ENCODE measurements around the gene MS4A15.
"Not testable (repeated sequence)": the region's sequence is repeated elsewhere in the genome, so short reads cannot be mapped to it uniquely, and the experiment has no call there.

The MS4A15 gene

DNA sequence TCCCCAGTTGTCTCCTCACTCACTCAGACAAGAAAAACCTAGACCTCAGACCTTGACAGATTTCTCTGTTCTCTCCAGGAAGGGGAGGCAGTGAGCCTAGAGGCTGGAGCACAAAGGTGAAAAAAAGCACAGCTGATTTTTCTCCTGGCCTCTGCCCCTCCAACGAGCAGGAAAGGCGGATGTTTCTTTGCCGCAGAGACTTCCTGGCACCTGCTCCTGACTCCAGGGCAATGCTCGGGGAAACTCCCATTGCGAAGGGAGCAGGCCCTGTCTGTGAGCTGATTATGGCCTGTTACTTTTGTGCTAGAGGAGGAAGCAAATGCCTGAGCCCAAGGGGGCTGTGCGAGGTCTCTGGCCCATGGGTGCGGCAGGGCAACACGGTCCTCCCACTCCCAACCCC lies 53.9 kb downstream of the MS4A15 start:
- no peak for DNase-seq

DNA sequence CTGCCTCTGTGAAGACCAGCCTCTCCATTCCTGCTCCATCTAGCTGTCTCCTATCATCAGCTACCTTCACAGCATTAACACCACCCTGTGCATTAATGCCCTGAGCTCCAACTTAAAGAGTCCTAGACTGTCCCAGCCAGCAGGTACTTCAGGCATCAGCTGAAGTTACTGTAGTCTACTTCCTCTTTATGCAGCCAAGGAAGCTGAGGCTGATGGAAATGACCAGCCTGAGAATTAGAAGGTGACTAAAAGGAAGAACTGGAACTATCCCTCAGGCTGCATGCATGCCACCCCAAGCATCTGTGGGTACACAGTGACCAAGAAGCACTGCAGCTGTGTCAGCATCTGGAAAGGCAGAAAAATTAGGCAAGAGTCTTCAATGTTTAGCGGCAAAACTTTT lies 56.7 kb downstream of the MS4A15 start:
- DNase-seq = no peak

DNA sequence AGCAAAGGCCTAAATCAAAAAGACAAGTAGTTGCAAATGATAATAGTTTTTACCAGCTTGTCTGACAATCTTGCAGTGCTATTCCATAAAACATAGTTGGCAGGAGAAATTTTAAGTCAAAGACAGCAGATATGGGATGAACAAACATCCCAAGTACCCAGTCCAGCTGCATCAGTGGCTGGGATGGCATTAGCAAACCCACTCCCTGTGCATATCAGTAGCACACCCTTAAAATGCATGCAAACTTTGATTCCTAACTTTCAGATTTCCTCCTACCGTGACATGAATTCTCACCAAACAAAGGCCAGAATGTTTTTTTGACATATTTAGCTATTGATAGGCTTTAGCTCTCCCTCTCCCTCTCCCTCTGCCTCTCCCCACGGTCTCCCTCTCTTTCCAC lies 57.4 kb downstream of the MS4A15 start:
- DNase-seq = no peak

DNA sequence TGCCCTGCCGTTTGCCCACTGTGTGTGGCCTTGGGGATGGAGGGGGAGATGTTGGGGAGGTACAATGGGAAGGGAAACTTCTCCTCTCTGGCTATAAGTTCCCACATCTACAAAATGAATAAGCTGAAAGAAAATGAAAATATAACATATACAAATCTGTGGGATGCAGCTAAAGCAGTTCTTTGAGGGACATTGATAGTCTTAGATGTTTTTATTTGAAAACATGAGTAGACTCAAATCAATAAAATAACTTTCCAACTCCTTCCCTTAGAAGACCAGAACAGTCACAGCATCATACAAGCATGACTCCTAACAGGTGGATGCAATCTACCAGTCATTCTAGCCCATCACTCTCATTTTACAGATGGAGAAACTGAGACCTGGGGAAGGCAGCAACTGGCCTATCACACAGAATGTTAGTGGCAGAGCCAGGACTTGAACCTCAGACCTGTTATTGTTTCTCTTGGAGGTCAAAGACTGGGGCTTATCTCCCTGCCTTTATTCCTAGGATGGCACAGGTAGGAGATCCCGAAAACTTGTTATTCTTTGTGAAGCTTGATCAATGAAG lies 60.0 kb downstream of the MS4A15 start:
- no peak for DNase-seq

DNA sequence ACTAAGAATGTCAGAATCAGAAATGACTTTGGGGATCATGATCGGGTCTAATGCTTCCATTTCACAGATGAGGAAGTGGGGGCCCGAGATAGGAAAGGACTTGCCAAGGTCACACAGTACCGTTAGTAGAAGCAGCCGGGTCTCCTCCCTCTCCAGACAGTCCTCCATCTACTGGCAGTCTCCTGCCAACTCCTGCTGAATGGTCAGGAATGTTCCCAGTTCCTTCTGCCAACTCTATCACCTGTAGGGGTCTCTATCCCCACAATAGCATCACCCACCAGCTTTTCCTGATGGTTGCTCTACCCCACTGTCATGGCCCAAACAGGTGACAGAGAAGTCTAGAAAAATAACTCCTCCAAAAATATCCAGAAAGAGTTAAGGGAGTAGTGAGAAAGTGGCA lies 61.4 kb downstream of the MS4A15 start:
- DNase-seq = no peak

- DNase-seq = no peak
These were observed 65.3 kb downstream of the MS4A15 start for GRCh38 chr11:60821827-60822599.

DNA sequence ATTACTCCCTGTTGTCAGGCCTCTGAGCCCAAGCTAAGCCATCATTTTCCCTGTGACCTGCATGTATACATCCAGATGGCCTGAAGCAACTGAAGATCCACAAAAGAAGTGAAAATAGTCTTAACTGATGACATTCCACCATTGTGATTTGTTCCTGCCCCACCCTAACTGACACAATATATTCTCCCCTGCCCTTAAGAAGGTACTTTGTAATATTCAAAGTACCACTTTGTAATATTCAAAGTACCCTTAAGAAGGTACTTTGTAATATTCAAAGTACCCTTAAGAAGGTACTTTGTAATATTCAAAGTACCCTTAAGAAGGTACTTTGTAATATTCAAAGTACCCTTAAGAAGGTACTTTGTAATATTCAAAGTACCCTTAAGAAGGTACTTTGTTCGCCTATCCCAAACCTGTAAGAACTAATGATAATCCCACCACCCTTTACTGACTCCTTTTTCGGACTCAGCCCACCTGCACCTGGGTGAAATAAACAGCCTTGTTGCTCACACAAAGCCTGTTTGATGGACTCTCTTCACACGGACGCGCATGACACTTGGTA lies 67.2 kb downstream of the MS4A15 start:
- not testable (repeated sequence) for DNase-seq

- no peak for DNase-seq
These were observed 68.5 kb downstream of the MS4A15 start for GRCh38 chr11:60825118-60825517.

GRCh38 chr11:60825790-60826189 lies 69.1 kb downstream of the MS4A15 start:
- DNase-seq = no peak
